MM.1S (cell line): ENCODE measurements around the gene DOK1.

Experiments
- EZH2 ChIP-seq: fragments of 300-600 bp; sonication (generic); optimal IDR thresholded peaks from 2 replicates; pipeline ENCODE3; 2017; ENCODE audit warnings: low read depth, mild to moderate bottlenecking, antibody characterized with exemption, low read length, mixed read lengths
- TF ChIP-seq, protein P1 (sequence below): fragments of 300-600 bp; sonication (generic); IDR thresholded peaks from 2 replicates; pipeline ENCODE4 v1.5.1; 2016; ENCODE audit warnings: antibody characterized with exemption, low read length, mixed read lengths

DNA sequence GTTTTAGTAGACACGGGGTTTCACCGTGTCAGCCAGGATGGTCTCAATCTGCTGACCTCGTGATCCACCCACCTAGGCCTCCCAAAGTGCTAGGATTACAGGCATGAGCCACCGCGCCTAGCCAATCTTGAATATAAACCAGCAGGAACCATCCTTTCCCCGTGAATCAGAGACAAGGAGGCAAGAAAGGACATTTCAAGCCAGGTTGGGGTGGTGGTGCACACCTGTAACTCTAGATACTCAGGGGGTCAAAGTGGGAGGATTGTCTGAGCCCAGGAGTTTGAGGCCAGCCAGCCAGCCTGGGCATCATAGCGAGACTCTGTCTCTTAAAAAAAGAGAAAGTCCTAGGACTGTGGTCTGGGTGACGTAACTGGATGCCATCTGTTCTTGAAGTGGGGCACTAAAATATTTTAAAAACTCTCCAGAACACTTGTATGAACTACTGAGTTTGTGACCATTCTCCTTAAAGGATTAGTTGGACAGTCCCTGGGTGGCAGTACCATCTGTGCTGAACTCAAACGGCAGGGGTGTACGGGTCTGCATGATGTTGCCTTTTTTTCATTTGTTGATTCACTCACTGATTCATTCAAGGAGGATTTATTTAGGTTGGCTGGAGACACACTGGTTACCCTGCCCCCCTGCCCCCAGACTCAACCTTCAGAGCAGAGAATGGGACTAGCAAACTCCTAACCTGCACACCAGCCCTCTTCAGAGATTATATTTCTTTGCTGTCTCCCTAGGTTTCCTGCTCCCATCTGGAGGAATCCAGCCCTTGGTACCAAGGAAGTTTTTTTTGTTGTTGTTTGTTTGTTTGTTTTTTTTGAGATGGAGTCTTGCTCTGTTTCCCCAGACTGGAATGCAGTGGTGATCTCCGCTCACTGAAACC is 43.2 kb upstream of the DOK1 start:
- TF ChIP-seq EZH2, result no peak
- TF ChIP-seq, protein P1, sequence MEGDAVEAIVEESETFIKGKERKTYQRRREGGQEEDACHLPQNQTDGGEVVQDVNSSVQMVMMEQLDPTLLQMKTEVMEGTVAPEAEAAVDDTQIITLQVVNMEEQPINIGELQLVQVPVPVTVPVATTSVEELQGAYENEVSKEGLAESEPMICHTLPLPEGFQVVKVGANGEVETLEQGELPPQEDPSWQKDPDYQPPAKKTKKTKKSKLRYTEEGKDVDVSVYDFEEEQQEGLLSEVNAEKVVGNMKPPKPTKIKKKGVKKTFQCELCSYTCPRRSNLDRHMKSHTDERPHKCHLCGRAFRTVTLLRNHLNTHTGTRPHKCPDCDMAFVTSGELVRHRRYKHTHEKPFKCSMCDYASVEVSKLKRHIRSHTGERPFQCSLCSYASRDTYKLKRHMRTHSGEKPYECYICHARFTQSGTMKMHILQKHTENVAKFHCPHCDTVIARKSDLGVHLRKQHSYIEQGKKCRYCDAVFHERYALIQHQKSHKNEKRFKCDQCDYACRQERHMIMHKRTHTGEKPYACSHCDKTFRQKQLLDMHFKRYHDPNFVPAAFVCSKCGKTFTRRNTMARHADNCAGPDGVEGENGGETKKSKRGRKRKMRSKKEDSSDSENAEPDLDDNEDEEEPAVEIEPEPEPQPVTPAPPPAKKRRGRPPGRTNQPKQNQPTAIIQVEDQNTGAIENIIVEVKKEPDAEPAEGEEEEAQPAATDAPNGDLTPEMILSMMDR, result no peak
